NCI-H128 (cell line): Measurements from ENCODE around the gene S1PR4.
"Not testable (repeated sequence)": the region's sequence is repeated elsewhere in the genome, so short reads cannot be mapped to it uniquely, and the experiment has no call there.

Source experiments
- DNase-seq: peaks from one replicate; lab custom pipeline; 2025; ENCODE audit not compliant: unreplicated experiment; lab: John Stamatoyannopoulos, UW

The S1PR4 gene

GRCh38 chr19:3192684-3193083 lies 14.1 kb downstream of the S1PR4 start:
- DNase-seq, result no peak

GRCh38 chr19:3193256-3194105 lies 14.9 kb downstream of the S1PR4 start:
- no peak for DNase-seq

GRCh38 chr19:3194106-3195087 lies 15.8 kb downstream of the S1PR4 start:
- no peak for DNase-seq

- DNase-seq, result no peak
Measured at GRCh38 chr19:3196064-3196932, 17.7 kb downstream of the S1PR4 start.

GRCh38 chr19:3196933-3197205 lies 18.3 kb downstream of the S1PR4 start:
- no peak for DNase-seq

GRCh38 chr19:3198901-3199700 lies 20.5 kb downstream of the S1PR4 start:
- no peak for DNase-seq

GRCh38 chr19:3201072-3201700 lies 22.6 kb downstream of the S1PR4 start:
- no peak for DNase-seq

GRCh38 chr19:3201911-3202310 lies 23.3 kb downstream of the S1PR4 start:
- DNase-seq, result no peak

GRCh38 chr19:3202346-3202745 lies 23.8 kb downstream of the S1PR4 start:
- no peak for DNase-seq

- DNase-seq, result not testable (repeated sequence)
Measured at GRCh38 chr19:3202895-3203294, 24.3 kb downstream of the S1PR4 start.

- DNase-seq, result no peak
Measured at GRCh38 chr19:3203805-3204645, 25.5 kb downstream of the S1PR4 start.

- DNase-seq, result no peak
Measured at GRCh38 chr19:3204646-3205275, 26.2 kb downstream of the S1PR4 start.

GRCh38 chr19:3206216-3206953 lies 27.8 kb downstream of the S1PR4 start:
- no peak for DNase-seq

- DNase-seq, result no peak
Measured at GRCh38 chr19:3207461-3208242, 29.1 kb downstream of the S1PR4 start.

GRCh38 chr19:3208317-3209207 lies 30.0 kb downstream of the S1PR4 start:
- no peak for DNase-seq
